ENCODE data around the gene RASGRF2. TPM values are rescaled to one million over a fixed set of nuclear protein-coding genes. Genes with fewer than 3 reads are reported as not detected.

Gene RASGRF2
- total and polyA plus RNA-seq, 7 experiments from 2014 or later = 9.8 to 55.2 (median 30.9) TPM

GRCh38 chr5:81006947-81007636 is 46.9 kb downstream of the RASGRF2 start:
- H3K27ac ChIP-seq (ENCODE audit: low read depth, low read length) = peak overlapping the region; percentile 80
- peak overlapping the region; percentile 53 for H3K4me3 ChIP-seq (ENCODE audit: low read length)
- Mint-ChIP-seq H3K9me3 (no peaks in the 10 kb centered on the region), H3K27ac (peak overlapping the region; percentile 92 to 100 (median 95)), H3K36me3 (peaks cover 0 to 14% (median 4%) of the 10 kb centered on the region in 5 donors), H3K4me1 (peaks cover 45 to 93% (median 80%) of the 10 kb centered on the region in 7 donors), H3K27me3 (no peaks in the 10 kb centered on the region), H3K4me3 (peak overlapping the region; percentile 75 to 95 (median 89))
- DNase-seq = peak in 8 of 9 donors; percentile 48 to 91 (median 88)
- no peaks in the 10 kb centered on the region for H3K9me3 ChIP-seq (ENCODE audit: control insufficient read depth in 2 of 3, low read length in 3 of 3)
- H3K27me3 ChIP-seq (ENCODE audit: control insufficient read depth in 2 of 2, insufficient read depth in 2 of 2, low read length in 2 of 2) = no peaks in the 10 kb centered on the region
- ATAC-seq = peak; percentile 95
- intact Hi-C loops (cut with micrococcal nuclease) = loop anchor here (1.0 to 10.0 kb wide), 14 partner anchors 9 to 1348 kb away; partner anchors contain the start of genes DHFR (in 1 of the 2), MSH3 (in 1 of the 2), RASGRF2 (in 1 of the 2) and SSBP2 (in 1 of the 2)
- H3K4me1 ChIP-seq (ENCODE audit: control insufficient read depth in 2 of 2, insufficient read depth in 2 of 2, low read length in 2 of 2) = peaks cover 35 to 64% of the 10 kb centered on the region in 2 donors
- H3K36me3 ChIP-seq (ENCODE audit: control insufficient read depth in 2 of 3, insufficient read depth in 3 of 3, low read length in 3 of 3) = no peaks in the 10 kb centered on the region
- ChIA-PET CTCF (interaction anchor here (0.6 to 3.4 kb wide), 5 partner anchors 9 to 101 kb away, joined by 3 to 12 read pairs (median 3); partner anchors contain the start of gene RASGRF2), POLR2A (interaction anchor here (0.7 to 3.5 kb wide), 18 partner anchors 9 to 99 kb away, joined by 3 to 25 read pairs (median 6); partner anchors contain the start of gene RASGRF2)

GRCh38 chr5:81007637-81008027 is 47.5 kb downstream of the RASGRF2 start:
- Histone ChIP-seq H3K9me3 (ENCODE audit: control insufficient read depth in 2 of 3, low read length in 3 of 3) (no peaks in the 10 kb centered on the region), H3K27ac (ENCODE audit: low read depth, low read length) (peak overlapping the region; percentile 80), H3K4me3 (ENCODE audit: low read length) (peak overlapping the region; percentile 53), H3K36me3 (ENCODE audit: control insufficient read depth in 2 of 3, insufficient read depth in 3 of 3, low read length in 3 of 3) (no peaks in the 10 kb centered on the region), H3K4me1 (ENCODE audit: control insufficient read depth in 2 of 2, insufficient read depth in 2 of 2, low read length in 2 of 2) (peaks cover 35 to 66% of the 10 kb centered on the region in 2 donors), H3K27me3 (ENCODE audit: control insufficient read depth in 2 of 2, insufficient read depth in 2 of 2, low read length in 2 of 2) (no peaks in the 10 kb centered on the region)
- peaks cover 45 to 93% (median 78%) of the 10 kb centered on the region in 7 donors for H3K4me1 Mint-ChIP-seq
- intact Hi-C loops (cut with micrococcal nuclease) = loop anchor here (1.0 to 10.0 kb wide), 14 partner anchors 9 to 1347 kb away; partner anchors contain the start of genes DHFR (in 1 of the 2), MSH3 (in 1 of the 2), RASGRF2 (in 1 of the 2) and SSBP2 (in 1 of the 2)
- CTCF ChIA-PET = interaction anchor here (0.6 to 3.4 kb wide), 5 partner anchors 8 to 100 kb away, joined by 3 to 12 read pairs (median 3); partner anchors contain the start of gene RASGRF2
- ATAC-seq = no peak
- peak in 4 of 9 donors; percentile 21 to 45 (median 23) for DNase-seq
- peak overlapping the region; percentile 75 to 95 (median 89) for H3K4me3 Mint-ChIP-seq
- H3K9me3 Mint-ChIP-seq = no peaks in the 10 kb centered on the region
- peak overlapping the region; percentile 92 to 100 (median 95) for H3K27ac Mint-ChIP-seq
- no peaks in the 10 kb centered on the region for H3K27me3 Mint-ChIP-seq
- POLR2A ChIA-PET = interaction anchor here (0.6 to 3.5 kb wide), 19 partner anchors 9 to 99 kb away, joined by 3 to 25 read pairs (median 5); partner anchors contain the start of gene RASGRF2
- peaks cover 0 to 16% (median 5%) of the 10 kb centered on the region in 5 donors for H3K36me3 Mint-ChIP-seq

GRCh38 chr5:81010336-81011169 is 50.4 kb downstream of the RASGRF2 start:
- intact Hi-C loops (cut with micrococcal nuclease) = no loop called here
- H3K9me3 Mint-ChIP-seq = peaks cover 0 to 6% (median 0%) of the 10 kb centered on the region in 11 donors
- Histone ChIP-seq H3K4me3 (ENCODE audit: low read length) (no peak overlapping the region), H3K9me3 (ENCODE audit: control insufficient read depth in 2 of 3, low read length in 3 of 3) (no peaks in the 10 kb centered on the region), H3K36me3 (ENCODE audit: control insufficient read depth in 2 of 3, insufficient read depth in 3 of 3, low read length in 3 of 3) (no peaks in the 10 kb centered on the region), H3K27ac (ENCODE audit: low read depth, low read length) (peak overlapping the region; percentile 80), H3K27me3 (ENCODE audit: control insufficient read depth in 2 of 2, insufficient read depth in 2 of 2, low read length in 2 of 2) (no peaks in the 10 kb centered on the region), H3K4me1 (ENCODE audit: control insufficient read depth in 2 of 2, insufficient read depth in 2 of 2, low read length in 2 of 2) (peaks cover 35 to 51% of the 10 kb centered on the region in 2 donors)
- peak overlapping the region in 8 of 9 donors; percentile 73 to 100 (median 88) for H3K27ac Mint-ChIP-seq
- DNase-seq (no peak), ATAC-seq (no peak)
- POLR2A ChIA-PET = interaction anchor here (0.6 kb wide), 1 partner anchor 51 kb away, joined by 3 read pairs; no protein-coding TSS in a partner anchor
- CTCF ChIA-PET = interaction anchor here (0.6 to 0.9 kb wide), 4 partner anchors 10 to 35 kb away, joined by 3 to 5 read pairs (median 3); no protein-coding TSS in a partner anchor
- peak overlapping the region in 4 of 10 donors; percentile 13 to 45 (median 33) for H3K4me3 Mint-ChIP-seq
- H3K36me3 Mint-ChIP-seq = peaks cover 0 to 15% (median 13%) of the 10 kb centered on the region in 5 donors
- peaks cover 37 to 89% (median 76%) of the 10 kb centered on the region in 7 donors for H3K4me1 Mint-ChIP-seq
- H3K27me3 Mint-ChIP-seq = no peaks in the 10 kb centered on the region

GRCh38 chr5:81014348-81014747 is 54.2 kb downstream of the RASGRF2 start:
- Mint-ChIP-seq H3K9me3 (peaks cover 0 to 6% (median 0%) of the 10 kb centered on the region in 11 donors), H3K27ac (peak overlapping the region in 7 of 9 donors; percentile 7 to 99 (median 51)), H3K36me3 (peaks cover 0 to 19% (median 8%) of the 10 kb centered on the region in 5 donors), H3K4me3 (peak overlapping the region in 7 of 10 donors; percentile 4 to 57 (median 48)), H3K27me3 (no peaks in the 10 kb centered on the region), H3K4me1 (peaks cover 30 to 91% (median 83%) of the 10 kb centered on the region in 7 donors)
- no peak overlapping the region for H3K4me3 ChIP-seq (ENCODE audit: low read length)
- H3K9me3 ChIP-seq (ENCODE audit: control insufficient read depth in 2 of 3, low read length in 3 of 3) = no peaks in the 10 kb centered on the region
- H3K36me3 ChIP-seq (ENCODE audit: control insufficient read depth in 2 of 3, insufficient read depth in 3 of 3, low read length in 3 of 3) = no peaks in the 10 kb centered on the region
- no peaks in the 10 kb centered on the region for H3K27me3 ChIP-seq (ENCODE audit: control insufficient read depth in 2 of 2, insufficient read depth in 2 of 2, low read length in 2 of 2)
- DNase-seq (no peak), ATAC-seq (no peak)
- ChIA-PET CTCF (no interaction called here), POLR2A (no interaction called here)
- intact Hi-C loops (cut with micrococcal nuclease) = no loop called here
- H3K4me1 ChIP-seq (ENCODE audit: control insufficient read depth in 2 of 2, insufficient read depth in 2 of 2, low read length in 2 of 2) = peaks cover 1 to 60% of the 10 kb centered on the region in 2 donors
- H3K27ac ChIP-seq (ENCODE audit: low read depth, low read length) = no peak overlapping the region

GRCh38 chr5:81016116-81016515 is 56.0 kb downstream of the RASGRF2 start:
- Mint-ChIP-seq H3K36me3 (peaks cover 0 to 19% (median 8%) of the 10 kb centered on the region in 5 donors), H3K27me3 (no peaks in the 10 kb centered on the region), H3K4me3 (no peak overlapping the region), H3K27ac (peak overlapping the region in 6 of 9 donors; percentile 14 to 93 (median 60)), H3K4me1 (peaks cover 40 to 91% (median 83%) of the 10 kb centered on the region in 7 donors), H3K9me3 (peaks cover 0 to 6% (median 0%) of the 10 kb centered on the region in 11 donors)
- CTCF ChIA-PET = interaction anchor here (1.0 kb wide), 1 partner anchor 9 kb away, joined by 3 read pairs; no protein-coding TSS in a partner anchor
- Histone ChIP-seq H3K4me3 (ENCODE audit: low read length) (no peak overlapping the region), H3K36me3 (ENCODE audit: control insufficient read depth in 2 of 3, insufficient read depth in 3 of 3, low read length in 3 of 3) (no peaks in the 10 kb centered on the region), H3K27ac (ENCODE audit: low read depth, low read length) (no peak overlapping the region), H3K27me3 (ENCODE audit: control insufficient read depth in 2 of 2, insufficient read depth in 2 of 2, low read length in 2 of 2) (no peaks in the 10 kb centered on the region), H3K9me3 (ENCODE audit: control insufficient read depth in 2 of 3, low read length in 3 of 3) (no peaks in the 10 kb centered on the region), H3K4me1 (ENCODE audit: control insufficient read depth in 2 of 2, insufficient read depth in 2 of 2, low read length in 2 of 2) (peaks cover 0 to 59% of the 10 kb centered on the region in 2 donors)
- intact Hi-C loops (cut with micrococcal nuclease) = loop anchor here in 1 of 2 donors (1.0 to 5.0 kb wide), 2 partner anchors 9 to 46 kb away; no protein-coding TSS in a partner anchor
- ATAC-seq = no peak
- POLR2A ChIA-PET = interaction anchor here (0.8 to 1.6 kb wide), 5 partner anchors 9 to 56 kb away, joined by 3 to 16 read pairs (median 4); partner anchors contain the start of gene RASGRF2
- no peak for DNase-seq

Data from naive thymus-derived CD4-positive, alpha-beta T cell (primary cell).